ENCODE results near the gene PTH1R. TPM values are rescaled to one million over a fixed set of nuclear protein-coding genes. Genes with fewer than 3 reads are reported as not detected.
A peak's percentile ranks its signal among the peaks of the same experiment; 100 is the strongest.

Gene PTH1R
- total RNA-seq, 2 experiments from 2014 or later = not detected

GRCh38 chr3:46929324-46929723, 51.8 kb downstream of the PTH1R start:
- Mint-ChIP-seq H3K9me3 (ENCODE audit: insufficient read depth) (peaks cover 12% of the 10 kb centered on the region), H3K36me3 (ENCODE audit: low read depth) (peaks cover 54% of the 10 kb centered on the region), H3K27me3 (ENCODE audit: low read depth) (no peaks in the 10 kb centered on the region), H3K4me3 (no peak overlapping the region), H3K4me1 (ENCODE audit: low read depth) (peaks cover 90% of the 10 kb centered on the region), H3K27ac (peak overlapping the region; percentile 66)
- POLR2A ChIA-PET = interaction anchor here (0.7 kb wide), 1 partner anchor 145 kb away, joined by 3 read pairs; no protein-coding TSS in a partner anchor
- no peak for DNase-seq
- CTCF ChIA-PET = no interaction called here
- no peak for ATAC-seq

GRCh38 chr3:46930166-46930944, 52.8 kb downstream of the PTH1R start:
- POLR2A ChIA-PET = interaction anchor here (0.7 kb wide), 1 partner anchor 144 kb away, joined by 3 read pairs; no protein-coding TSS in a partner anchor
- ATAC-seq = no peak
- CTCF ChIA-PET = interaction anchor here (1.3 to 2.2 kb wide), 2 partner anchors 16 to 68 kb away, joined by 4 to 9 read pairs; no protein-coding TSS in a partner anchor
- Mint-ChIP-seq H3K9me3 (ENCODE audit: insufficient read depth) (peaks cover 12% of the 10 kb centered on the region), H3K4me1 (ENCODE audit: low read depth) (peaks cover 91% of the 10 kb centered on the region), H3K27ac (peak overlapping the region; percentile 88), H3K27me3 (ENCODE audit: low read depth) (no peaks in the 10 kb centered on the region), H3K4me3 (no peak overlapping the region), H3K36me3 (ENCODE audit: low read depth) (peaks cover 54% of the 10 kb centered on the region)
- DNase-seq = no peak

GRCh38 chr3:46930945-46931403, 53.5 kb downstream of the PTH1R start:
- ChIA-PET POLR2A (no interaction called here), CTCF (interaction anchor here (1.3 to 2.2 kb wide), 2 partner anchors 15 to 67 kb away, joined by 4 to 9 read pairs; no protein-coding TSS in a partner anchor)
- Mint-ChIP-seq H3K4me1 (ENCODE audit: low read depth) (peaks cover 85% of the 10 kb centered on the region), H3K27me3 (ENCODE audit: low read depth) (no peaks in the 10 kb centered on the region), H3K36me3 (ENCODE audit: low read depth) (peaks cover 53% of the 10 kb centered on the region), H3K27ac (peak overlapping the region; percentile 88), H3K4me3 (no peak overlapping the region), H3K9me3 (ENCODE audit: insufficient read depth) (peaks cover 12% of the 10 kb centered on the region)
- ATAC-seq (no peak), DNase-seq (no peak)

- POLR2A ChIA-PET = interaction anchor here (2.1 kb wide), 1 partner anchor 15 kb away, joined by 7 read pairs; no protein-coding TSS in a partner anchor
- ATAC-seq (peak; percentile 17), DNase-seq (no peak)
- no peaks in the 10 kb centered on the region for H3K27me3 Mint-ChIP-seq (ENCODE audit: low read depth)
- peak overlapping the region; percentile 88 for H3K27ac Mint-ChIP-seq
- H3K4me3 Mint-ChIP-seq = peak overlapping the region; percentile 30
- peaks cover 12% of the 10 kb centered on the region for H3K9me3 Mint-ChIP-seq (ENCODE audit: insufficient read depth)
- peaks cover 57% of the 10 kb centered on the region for H3K36me3 Mint-ChIP-seq (ENCODE audit: low read depth)
- peaks cover 77% of the 10 kb centered on the region for H3K4me1 Mint-ChIP-seq (ENCODE audit: low read depth)
- CTCF ChIA-PET = interaction anchor here (2.2 kb wide), 1 partner anchor 15 kb away, joined by 9 read pairs; no protein-coding TSS in a partner anchor
Observed at GRCh38 chr3:46931631-46932331, 54.3 kb downstream of the PTH1R start.

- POLR2A ChIA-PET = interaction anchor here (2.1 kb wide), 1 partner anchor 14 kb away, joined by 7 read pairs; no protein-coding TSS in a partner anchor
- H3K36me3 Mint-ChIP-seq (ENCODE audit: low read depth) = peaks cover 52% of the 10 kb centered on the region
- H3K27me3 Mint-ChIP-seq (ENCODE audit: low read depth) = no peaks in the 10 kb centered on the region
- CTCF ChIA-PET = interaction anchor here (1.7 to 2.2 kb wide), 2 partner anchors 9 to 14 kb away, joined by 7 to 9 read pairs; no protein-coding TSS in a partner anchor
- H3K4me1 Mint-ChIP-seq (ENCODE audit: low read depth) = peaks cover 68% of the 10 kb centered on the region
- DNase-seq = no peak
- H3K9me3 Mint-ChIP-seq (ENCODE audit: insufficient read depth) = peaks cover 12% of the 10 kb centered on the region
- H3K27ac Mint-ChIP-seq = peak overlapping the region; percentile 88
- no peak overlapping the region for H3K4me3 Mint-ChIP-seq
- no peak for ATAC-seq
Observed at GRCh38 chr3:46932455-46933225, 55.1 kb downstream of the PTH1R start.

- POLR2A ChIA-PET = interaction anchor here (2.1 kb wide), 1 partner anchor 14 kb away, joined by 7 read pairs; no protein-coding TSS in a partner anchor
- no peak overlapping the region for H3K4me3 Mint-ChIP-seq
- H3K27me3 Mint-ChIP-seq (ENCODE audit: low read depth) = no peaks in the 10 kb centered on the region
- H3K4me1 Mint-ChIP-seq (ENCODE audit: low read depth) = peaks cover 65% of the 10 kb centered on the region
- peaks cover 10% of the 10 kb centered on the region for H3K9me3 Mint-ChIP-seq (ENCODE audit: insufficient read depth)
- ATAC-seq (no peak), DNase-seq (no peak)
- CTCF ChIA-PET = interaction anchor here (0.8 to 1.8 kb wide), 4 partner anchors 10 to 64 kb away, joined by 3 to 7 read pairs (median 4); no protein-coding TSS in a partner anchor
- peak overlapping the region; percentile 30 for H3K27ac Mint-ChIP-seq
- peaks cover 54% of the 10 kb centered on the region for H3K36me3 Mint-ChIP-seq (ENCODE audit: low read depth)
Observed at GRCh38 chr3:46933261-46933660, 55.7 kb downstream of the PTH1R start.

GRCh38 chr3:46934072-46934471, 56.6 kb downstream of the PTH1R start:
- POLR2A ChIA-PET = interaction anchor here (2.1 kb wide), 1 partner anchor 13 kb away, joined by 7 read pairs; no protein-coding TSS in a partner anchor

GRCh38 chr3:46934498-46935167, 57.1 kb downstream of the PTH1R start:
- Mint-ChIP-seq H3K27ac (no peak overlapping the region), H3K27me3 (ENCODE audit: low read depth) (no peaks in the 10 kb centered on the region), H3K4me1 (ENCODE audit: low read depth) (peaks cover 61% of the 10 kb centered on the region), H3K4me3 (no peak overlapping the region), H3K36me3 (ENCODE audit: low read depth) (peaks cover 50% of the 10 kb centered on the region), H3K9me3 (ENCODE audit: insufficient read depth) (no peaks in the 10 kb centered on the region)
- CTCF ChIA-PET = interaction anchor here (1.0 to 1.8 kb wide), 2 partner anchors 13 to 25 kb away, joined by 3 to 4 read pairs; no protein-coding TSS in a partner anchor
- POLR2A ChIA-PET = interaction anchor here (0.9 kb wide), 2 partner anchors 10 to 53 kb away, joined by 3 read pairs; no protein-coding TSS in a partner anchor
- ATAC-seq = no peak
- no peak for DNase-seq

More at GRCh38 chr3:46934072-46934471, 56.6 kb downstream of the PTH1R start:
- Mint-ChIP-seq H3K27ac (no peak overlapping the region), H3K36me3 (ENCODE audit: low read depth) (peaks cover 51% of the 10 kb centered on the region), H3K27me3 (ENCODE audit: low read depth) (no peaks in the 10 kb centered on the region), H3K4me1 (ENCODE audit: low read depth) (peaks cover 62% of the 10 kb centered on the region), H3K4me3 (no peak overlapping the region), H3K9me3 (ENCODE audit: insufficient read depth) (peaks cover 2% of the 10 kb centered on the region)
- no peak for ATAC-seq
- CTCF ChIA-PET = interaction anchor here (0.8 to 1.8 kb wide), 4 partner anchors 10 to 64 kb away, joined by 3 to 7 read pairs (median 4); no protein-coding TSS in a partner anchor
- no peak for DNase-seq

GRCh38 chr3:46935168-46935858, 57.8 kb downstream of the PTH1R start:
- Mint-ChIP-seq H3K4me1 (ENCODE audit: low read depth) (peaks cover 62% of the 10 kb centered on the region), H3K4me3 (no peak overlapping the region), H3K9me3 (ENCODE audit: insufficient read depth) (no peaks in the 10 kb centered on the region), H3K27ac (no peak overlapping the region), H3K36me3 (ENCODE audit: low read depth) (peaks cover 52% of the 10 kb centered on the region), H3K27me3 (ENCODE audit: low read depth) (no peaks in the 10 kb centered on the region)
- no peak for ATAC-seq
- CTCF ChIA-PET = interaction anchor here (1.0 to 1.1 kb wide), 2 partner anchors 12 to 18 kb away, joined by 3 read pairs; no protein-coding TSS in a partner anchor
- no peak for DNase-seq
- POLR2A ChIA-PET = interaction anchor here (0.9 to 1.0 kb wide), 4 partner anchors 9 to 52 kb away, joined by 3 read pairs; no protein-coding TSS in a partner anchor

- DNase-seq (no peak), ATAC-seq (no peak)
- POLR2A ChIA-PET = interaction anchor here (0.9 to 1.0 kb wide), 3 partner anchors 8 to 20 kb away, joined by 3 read pairs; no protein-coding TSS in a partner anchor
- Mint-ChIP-seq H3K4me1 (ENCODE audit: low read depth) (peaks cover 60% of the 10 kb centered on the region), H3K27ac (peak overlapping the region; percentile 37), H3K36me3 (ENCODE audit: low read depth) (peaks cover 49% of the 10 kb centered on the region), H3K27me3 (ENCODE audit: low read depth) (no peaks in the 10 kb centered on the region), H3K9me3 (ENCODE audit: insufficient read depth) (no peaks in the 10 kb centered on the region), H3K4me3 (no peak overlapping the region)
- CTCF ChIA-PET = interaction anchor here (1.0 to 1.1 kb wide), 3 partner anchors 11 to 21 kb away, joined by 3 read pairs; no protein-coding TSS in a partner anchor
Observed at GRCh38 chr3:46935989-46936558, 58.6 kb downstream of the PTH1R start.
